ENCODE data around the gene MPO. TPM values are rescaled to one million over a fixed set of nuclear protein-coding genes. Genes with fewer than 3 reads are reported as not detected.
A peak's percentile ranks its signal among the peaks of the same experiment; 100 is the strongest.

Gene MPO
- total RNA-seq, 1 donor from 2014 or later, result 0.08 TPM

GRCh38 chr17:58249270-58250133 lies 31.2 kb downstream of the MPO start:
- intact Hi-C loops (cut with DNase I), result no loop called here
- DNase-seq (ENCODE audit: missing footprints) (peak; percentile 87), ATAC-seq (peak; percentile 88)

- no peak for DNase-seq (ENCODE audit: missing footprints)
- no peak for ATAC-seq
- intact Hi-C loops (cut with DNase I), result no loop called here
Observed at GRCh38 chr17:58248955-58249269, 31.8 kb downstream of the MPO start.

- intact Hi-C loops (cut with DNase I), result no loop called here
Observed at GRCh38 chr17:58247511-58248363, 33.0 kb downstream of the MPO start.

GRCh38 chr17:58246781-58247180 lies 34.0 kb downstream of the MPO start:
- no peak for DNase-seq (ENCODE audit: missing footprints)
- intact Hi-C loops (cut with DNase I), result no loop called here
- ATAC-seq, result no peak

More at GRCh38 chr17:58247511-58248363, 33.0 kb downstream of the MPO start:
- ATAC-seq (no peak), DNase-seq (ENCODE audit: missing footprints) (no peak)

- no peak for ATAC-seq
- intact Hi-C loops (cut with DNase I), result no loop called here
- DNase-seq (ENCODE audit: missing footprints), result no peak
Observed at GRCh38 chr17:58246104-58246740, 34.5 kb downstream of the MPO start.

GRCh38 chr17:58245428-58246103 lies 35.2 kb downstream of the MPO start:
- intact Hi-C loops (cut with DNase I), result no loop called here
- ATAC-seq (no peak), DNase-seq (ENCODE audit: missing footprints) (no peak)

- DNase-seq (ENCODE audit: missing footprints), result no peak
- intact Hi-C loops (cut with DNase I), result no loop called here
- no peak for ATAC-seq
Observed at GRCh38 chr17:58244963-58245362, 35.8 kb downstream of the MPO start.

- intact Hi-C loops (cut with DNase I), result no loop called here
- ATAC-seq, result no peak
- DNase-seq (ENCODE audit: missing footprints), result no peak
Observed at GRCh38 chr17:58242171-58242784, 38.5 kb downstream of the MPO start.

GRCh38 chr17:58239987-58240386 lies 40.7 kb downstream of the MPO start:
- intact Hi-C loops (cut with DNase I), result no loop called here
- DNase-seq (ENCODE audit: missing footprints) (no peak), ATAC-seq (no peak)

- intact Hi-C loops (cut with DNase I), result no loop called here
- ATAC-seq (no peak), DNase-seq (ENCODE audit: missing footprints) (no peak)
Observed at GRCh38 chr17:58238147-58238634, 42.5 kb downstream of the MPO start, which contains the start of gene LPO. Gene LPO, plus strand, starts transcription at chr17:58238584. Its CDS starts 4,396 bp downstream, at chr17:58242980.

- no peak for DNase-seq (ENCODE audit: missing footprints)
- intact Hi-C loops (cut with DNase I), result no loop called here
- ATAC-seq, result no peak
Observed at GRCh38 chr17:58236394-58236793, 44.3 kb downstream of the MPO start.

- intact Hi-C loops (cut with DNase I), result no loop called here
- no peak for ATAC-seq
- DNase-seq (ENCODE audit: missing footprints), result no peak
Observed at GRCh38 chr17:58235821-58236220, 44.9 kb downstream of the MPO start.

- ATAC-seq, result no peak
- intact Hi-C loops (cut with DNase I), result no loop called here
Observed at GRCh38 chr17:58234512-58234911, 46.2 kb downstream of the MPO start.

GRCh38 chr17:58233543-58233942 lies 47.2 kb downstream of the MPO start:
- no peak for DNase-seq (ENCODE audit: missing footprints)
- intact Hi-C loops (cut with DNase I), result no loop called here
- ATAC-seq, result no peak

More at GRCh38 chr17:58234512-58234911, 46.2 kb downstream of the MPO start:
- no peak for DNase-seq (ENCODE audit: missing footprints)

GRCh38 chr17:58232707-58233156 lies 48.0 kb downstream of the MPO start:
- DNase-seq (ENCODE audit: missing footprints) (no peak), ATAC-seq (peak; percentile 54)
- intact Hi-C loops (cut with DNase I), result no loop called here

- ATAC-seq, result no peak
- intact Hi-C loops (cut with DNase I), result no loop called here
Observed at GRCh38 chr17:58231641-58232040, 49.1 kb downstream of the MPO start.

GRCh38 chr17:58229881-58230280 lies 50.9 kb downstream of the MPO start:
- intact Hi-C loops (cut with DNase I), result no loop called here
- no peak for ATAC-seq
- DNase-seq (ENCODE audit: missing footprints), result no peak

More at GRCh38 chr17:58231641-58232040, 49.1 kb downstream of the MPO start:
- DNase-seq (ENCODE audit: missing footprints), result no peak

- DNase-seq (ENCODE audit: missing footprints) (no peak), ATAC-seq (no peak)
- intact Hi-C loops (cut with DNase I), result no loop called here
Observed at GRCh38 chr17:58229384-58229783, 51.4 kb downstream of the MPO start.

Data from Right ventricle myocardium inferior (tissue), 1 donor.